Rectal smooth muscle tissue (tissue), 1 donor: ENCODE measurements around the gene UNC13A.

Experiments
- H3K27ac ChIP-seq: one replicate; pipeline ENCODE4 v1.7.0; 2013; ENCODE audit warnings: low read depth, low read length, inconsistent platforms
- H3K27me3 ChIP-seq: one replicate; pipeline ENCODE4 v1.7.0; 2013; ENCODE audit warnings: low read length; ENCODE audit not compliant: control insufficient read depth, insufficient read depth
- H3K36me3 ChIP-seq: one replicate; pipeline ENCODE4 v1.7.0; 2013; ENCODE audit warnings: low read length; ENCODE audit not compliant: control insufficient read depth, insufficient read depth
- H3K4me1 ChIP-seq: one replicate; pipeline ENCODE4 v1.7.0; 2013; ENCODE audit warnings: low read length; ENCODE audit not compliant: control insufficient read depth, insufficient read depth
- H3K4me3 ChIP-seq: one replicate; pipeline ENCODE4 v1.7.0; 2013; ENCODE audit warnings: low read length
- H3K9ac ChIP-seq: one replicate; pipeline ENCODE4 v1.7.0; 2013; ENCODE audit warnings: low read length

Gene UNC13A

DNA sequence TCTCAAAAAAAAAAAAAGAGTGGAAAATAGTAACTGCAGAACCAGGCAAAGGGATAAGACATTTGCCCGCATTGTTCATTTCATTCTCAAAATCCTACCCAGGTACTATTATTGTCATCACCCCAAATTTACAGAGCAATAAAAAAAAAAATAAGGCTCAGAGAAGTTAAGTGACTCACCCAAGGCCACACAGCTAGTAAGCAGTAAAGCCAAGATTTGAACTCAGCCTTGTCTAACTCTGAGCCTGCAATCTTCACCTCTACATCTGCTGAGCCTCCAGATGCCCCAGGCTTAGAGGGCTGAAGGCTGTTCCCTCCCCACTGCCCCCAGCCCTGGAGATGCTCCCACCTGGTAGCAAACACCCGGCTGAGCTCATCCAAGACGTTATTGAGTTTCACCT lies 61.0 kb downstream of the UNC13A start:
- Histone ChIP-seq H3K27me3 (no peaks in the 10 kb centered on the region), H3K36me3 (no peaks in the 10 kb centered on the region), H3K4me3 (no peak overlapping the region), H3K27ac (no peak overlapping the region), H3K9ac (no peak overlapping the region), H3K4me1 (no peaks in the 10 kb centered on the region)

DNA sequence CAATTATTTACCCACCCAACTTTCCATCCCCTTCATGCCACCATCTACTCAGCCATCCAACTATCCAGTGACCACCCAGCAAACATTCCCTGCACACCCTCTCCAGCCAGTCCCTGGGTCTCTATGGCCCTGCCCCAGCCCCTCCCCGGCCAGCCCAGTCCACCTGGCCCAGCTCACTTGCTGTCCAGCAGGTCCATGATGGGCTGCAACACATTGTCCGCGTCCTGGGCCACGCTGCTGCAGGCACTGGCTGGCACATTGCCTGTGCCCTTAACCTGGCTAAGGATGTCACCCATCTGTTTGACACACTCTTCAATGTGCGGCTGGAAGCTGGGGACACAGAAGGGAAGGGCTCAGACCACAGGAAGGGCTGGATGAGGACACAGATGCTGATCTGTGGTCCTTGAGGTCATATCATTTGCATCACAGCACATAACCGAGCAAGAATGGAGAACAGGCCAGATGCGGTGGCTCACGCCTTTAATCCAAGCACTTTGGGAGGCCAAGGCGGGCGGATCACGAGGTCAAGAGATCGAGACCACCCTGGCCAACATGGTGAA lies 61.6 kb downstream of the UNC13A start:
- Histone ChIP-seq H3K9ac (no peak overlapping the region), H3K4me1 (no peaks in the 10 kb centered on the region), H3K4me3 (no peak overlapping the region), H3K36me3 (no peaks in the 10 kb centered on the region), H3K27me3 (no peaks in the 10 kb centered on the region), H3K27ac (no peak overlapping the region)

DNA sequence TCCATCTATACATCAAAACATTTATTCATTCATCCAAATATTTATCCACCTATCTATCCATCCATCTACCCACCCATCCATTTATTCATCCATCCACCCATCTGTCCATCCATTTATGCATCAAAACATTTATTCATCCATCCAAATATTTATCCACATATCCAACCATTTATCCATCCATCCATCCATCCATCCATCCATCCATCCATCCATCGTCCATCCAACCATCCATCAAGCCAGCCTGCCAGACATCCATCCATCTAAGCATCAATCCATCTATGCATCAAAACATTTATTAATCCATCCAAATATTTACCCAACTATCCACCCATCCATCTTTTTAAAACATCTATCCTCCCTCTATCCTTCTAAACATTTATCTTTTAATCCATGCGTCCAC lies 62.2 kb downstream of the UNC13A start:
- Histone ChIP-seq H3K27me3 (no peaks in the 10 kb centered on the region), H3K27ac (no peak overlapping the region), H3K4me3 (no peak overlapping the region), H3K4me1 (no peaks in the 10 kb centered on the region), H3K9ac (no peak overlapping the region), H3K36me3 (no peaks in the 10 kb centered on the region)

DNA sequence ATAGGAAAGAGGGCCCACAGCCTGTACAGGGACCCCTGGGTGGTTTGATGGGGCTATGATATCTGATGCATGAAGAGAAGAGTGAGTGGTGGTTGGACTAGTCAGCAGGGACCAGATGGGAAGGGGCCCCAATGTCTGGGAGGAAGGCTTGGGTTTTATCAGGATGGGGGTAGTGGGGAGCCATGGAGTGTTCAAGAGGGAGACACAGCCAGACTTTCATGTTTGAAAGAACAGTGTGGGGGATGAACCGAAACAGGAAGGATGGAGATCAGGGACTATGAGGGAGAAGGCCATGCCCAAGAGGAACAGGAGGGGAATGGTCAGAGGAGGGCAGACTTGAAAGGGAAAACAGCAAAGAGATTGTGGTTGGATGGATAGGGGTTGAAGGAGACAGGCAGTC lies 63.1 kb downstream of the UNC13A start:
- Histone ChIP-seq H3K9ac (no peak overlapping the region), H3K4me3 (no peak overlapping the region), H3K36me3 (no peaks in the 10 kb centered on the region), H3K27me3 (no peaks in the 10 kb centered on the region), H3K4me1 (no peaks in the 10 kb centered on the region), H3K27ac (no peak overlapping the region)

DNA sequence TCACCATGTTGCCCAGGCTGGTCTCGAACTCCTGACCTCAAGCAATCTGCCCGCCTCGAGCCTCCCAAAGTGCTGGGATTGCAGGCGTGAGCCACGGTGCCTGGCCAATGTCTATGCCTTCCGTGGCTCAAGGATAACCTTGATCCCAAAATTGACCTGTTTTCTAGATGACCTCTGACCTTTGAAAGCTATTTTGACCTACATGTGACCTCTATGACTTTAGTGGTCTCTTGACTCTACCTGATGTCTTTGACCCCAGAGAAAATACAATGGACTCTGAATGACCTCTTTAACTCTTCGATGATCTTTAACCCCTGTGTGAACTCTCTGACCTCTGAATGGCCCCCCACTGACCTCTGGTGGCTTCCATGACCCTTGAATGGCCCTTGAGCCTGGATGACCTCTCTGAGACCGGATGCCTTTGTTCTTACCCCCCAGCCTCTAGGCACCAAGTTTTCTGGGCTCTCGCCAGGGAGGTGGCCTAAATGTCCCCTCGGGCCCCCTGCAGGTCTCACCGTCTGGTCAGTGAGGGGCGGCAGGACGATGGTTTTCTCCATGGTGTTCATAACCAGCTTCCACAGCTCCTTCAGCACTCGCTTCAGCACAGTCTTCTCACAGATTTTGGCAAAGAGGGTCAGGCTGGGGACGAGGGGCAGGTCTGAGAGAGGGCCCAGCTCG lies 63.7 kb downstream of the UNC13A start:
- H3K4me3 ChIP-seq: no peak overlapping the region
- no peak overlapping the region for H3K27ac ChIP-seq
- H3K27me3 ChIP-seq: no peaks in the 10 kb centered on the region
- H3K4me1 ChIP-seq: no peaks in the 10 kb centered on the region
- no peaks in the 10 kb centered on the region for H3K36me3 ChIP-seq
- H3K9ac ChIP-seq: no peak overlapping the region

DNA sequence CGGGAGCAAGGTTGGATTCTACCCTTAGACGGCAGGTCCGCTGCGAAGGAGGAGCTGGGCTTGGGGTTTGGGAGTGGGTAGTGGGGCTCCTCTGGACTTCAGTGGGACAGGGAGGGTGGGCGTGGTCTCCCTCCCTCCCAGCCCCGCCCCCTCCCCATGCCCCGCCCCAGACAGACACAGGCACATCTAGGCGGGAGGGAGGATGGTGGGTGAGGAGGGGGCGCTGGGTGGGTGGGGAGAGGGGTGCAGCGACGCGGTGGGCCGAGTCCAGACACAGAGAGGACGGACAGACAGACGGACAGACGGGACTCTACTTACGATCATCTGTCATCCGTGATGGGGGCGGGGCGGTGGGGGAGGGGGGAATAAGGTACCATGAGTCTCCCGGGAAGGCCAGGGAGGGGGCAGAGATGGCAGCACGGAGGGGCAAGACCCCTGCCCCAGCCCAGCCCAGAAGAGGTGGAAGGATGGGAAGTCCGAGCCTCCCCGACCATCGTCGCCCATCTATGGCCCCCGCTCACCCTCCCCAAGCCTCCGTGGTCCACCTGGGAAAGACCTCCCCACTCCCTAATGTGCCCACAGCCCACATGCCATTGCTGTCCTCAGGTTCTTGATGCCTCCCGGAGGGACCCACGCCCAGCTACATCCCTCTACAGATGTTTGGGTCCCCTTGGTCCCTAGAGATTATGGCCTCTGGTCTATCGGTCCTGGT lies 64.8 kb downstream of the UNC13A start:
- Histone ChIP-seq H3K4me1 (no peaks in the 10 kb centered on the region), H3K27ac (no peak overlapping the region), H3K9ac (no peak overlapping the region), H3K27me3 (no peaks in the 10 kb centered on the region), H3K36me3 (no peaks in the 10 kb centered on the region), H3K4me3 (no peak overlapping the region)

DNA sequence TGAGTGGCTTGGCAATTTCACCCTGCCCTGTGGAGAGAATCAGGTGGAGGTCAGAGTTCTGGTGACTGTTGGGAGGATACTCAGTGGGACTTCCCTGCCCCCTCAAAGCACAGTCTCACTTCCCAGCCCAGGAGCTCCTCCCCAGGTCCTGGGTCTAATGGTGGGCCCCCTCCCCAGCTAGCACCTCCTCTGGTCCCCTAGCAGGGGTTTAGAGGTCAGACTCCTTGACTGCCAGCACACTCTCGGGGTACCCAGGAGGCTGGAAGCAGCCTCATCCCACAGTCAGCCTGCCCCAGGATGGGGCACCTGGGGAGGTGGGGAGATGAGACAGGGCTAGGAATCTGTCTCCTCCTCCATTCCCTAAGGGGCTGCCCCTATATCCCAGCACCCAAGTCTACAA lies 67.5 kb downstream of the UNC13A start:
- H3K4me3 ChIP-seq: no peak overlapping the region
- no peaks in the 10 kb centered on the region for H3K36me3 ChIP-seq
- H3K27me3 ChIP-seq: peaks cover 8% of the 10 kb centered on the region
- no peak overlapping the region for H3K27ac ChIP-seq
- no peak overlapping the region for H3K9ac ChIP-seq
- H3K4me1 ChIP-seq: no peaks in the 10 kb centered on the region

DNA sequence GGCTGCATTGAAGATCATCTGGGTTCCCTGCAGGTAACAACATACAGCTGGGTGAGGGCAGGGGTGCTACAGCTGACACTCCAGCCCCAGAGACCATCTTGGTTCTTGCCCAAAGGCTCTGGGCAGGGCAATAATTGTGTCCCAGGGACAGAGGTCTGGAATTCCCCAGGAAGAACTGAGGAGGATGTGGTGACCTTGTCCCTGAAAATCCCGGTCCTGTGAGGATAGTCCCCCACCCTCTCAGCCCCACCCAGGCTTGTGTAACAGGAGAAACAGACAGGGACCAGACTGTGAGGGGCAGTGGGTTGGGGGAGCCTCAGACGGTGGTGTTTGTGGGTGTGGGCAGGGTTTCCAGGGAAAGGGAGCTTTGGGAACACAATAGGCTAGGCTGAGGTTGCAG lies 69.2 kb downstream of the UNC13A start:
- no peaks in the 10 kb centered on the region for H3K4me1 ChIP-seq
- H3K9ac ChIP-seq: no peak overlapping the region
- H3K27ac ChIP-seq: no peak overlapping the region
- H3K36me3 ChIP-seq: no peaks in the 10 kb centered on the region
- H3K27me3 ChIP-seq: peaks cover 11% of the 10 kb centered on the region
- H3K4me3 ChIP-seq: no peak overlapping the region

DNA sequence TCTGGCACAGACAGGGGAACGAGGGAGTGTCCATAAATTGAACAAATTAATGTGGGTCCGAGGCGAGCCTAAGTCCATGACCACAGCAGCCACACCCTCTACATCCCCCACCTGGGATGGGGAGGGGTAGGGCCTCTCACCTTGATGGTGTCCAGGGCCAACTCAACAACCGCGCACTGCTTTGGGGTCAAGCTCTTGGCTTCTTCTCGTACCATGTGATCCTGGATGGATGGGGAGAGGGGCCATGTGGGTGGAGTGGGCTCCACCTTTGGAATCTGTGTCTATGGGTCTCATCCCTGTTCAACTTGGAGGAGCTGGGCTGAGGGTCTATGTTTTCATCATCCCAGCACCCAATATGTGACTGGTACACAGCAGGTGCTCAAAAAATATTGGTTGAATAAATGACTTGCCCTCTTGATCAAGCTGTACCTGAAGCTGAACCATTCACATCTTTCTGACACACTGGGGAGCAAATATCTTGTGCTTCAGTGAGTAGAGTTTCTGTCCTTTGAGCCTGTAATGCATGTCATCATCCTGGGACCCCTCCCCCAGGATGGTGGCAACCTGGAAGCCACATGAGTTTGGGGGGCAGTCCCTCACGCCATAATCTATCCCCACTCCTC lies 69.8 kb downstream of the UNC13A start:
- Histone ChIP-seq H3K4me3 (no peak overlapping the region), H3K36me3 (no peaks in the 10 kb centered on the region), H3K9ac (no peak overlapping the region), H3K27me3 (peaks cover 11% of the 10 kb centered on the region), H3K4me1 (no peaks in the 10 kb centered on the region), H3K27ac (no peak overlapping the region)

DNA sequence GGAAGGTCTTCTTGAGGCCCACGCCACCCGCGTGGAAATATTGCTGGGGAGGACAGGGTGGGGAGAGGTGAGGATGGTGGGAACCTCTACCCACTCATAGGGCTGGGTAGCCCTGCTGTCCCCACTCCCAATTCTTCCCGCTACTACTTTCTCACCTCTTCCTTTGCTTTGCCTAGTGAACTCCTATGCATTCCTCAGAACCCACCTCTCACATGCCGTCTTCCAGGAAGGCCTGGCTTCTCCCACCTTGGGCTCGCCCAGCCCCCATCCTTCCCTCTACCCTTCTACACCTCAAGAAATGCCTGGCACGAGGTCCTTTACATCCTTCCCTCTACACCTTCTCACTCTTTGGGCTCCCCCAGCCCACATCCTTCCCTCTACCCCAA lies 70.4 kb downstream of the UNC13A start:
- Histone ChIP-seq H3K4me1 (no peaks in the 10 kb centered on the region), H3K36me3 (no peaks in the 10 kb centered on the region), H3K9ac (no peak overlapping the region), H3K27ac (no peak overlapping the region), H3K27me3 (peaks cover 11% of the 10 kb centered on the region), H3K4me3 (no peak overlapping the region)

DNA sequence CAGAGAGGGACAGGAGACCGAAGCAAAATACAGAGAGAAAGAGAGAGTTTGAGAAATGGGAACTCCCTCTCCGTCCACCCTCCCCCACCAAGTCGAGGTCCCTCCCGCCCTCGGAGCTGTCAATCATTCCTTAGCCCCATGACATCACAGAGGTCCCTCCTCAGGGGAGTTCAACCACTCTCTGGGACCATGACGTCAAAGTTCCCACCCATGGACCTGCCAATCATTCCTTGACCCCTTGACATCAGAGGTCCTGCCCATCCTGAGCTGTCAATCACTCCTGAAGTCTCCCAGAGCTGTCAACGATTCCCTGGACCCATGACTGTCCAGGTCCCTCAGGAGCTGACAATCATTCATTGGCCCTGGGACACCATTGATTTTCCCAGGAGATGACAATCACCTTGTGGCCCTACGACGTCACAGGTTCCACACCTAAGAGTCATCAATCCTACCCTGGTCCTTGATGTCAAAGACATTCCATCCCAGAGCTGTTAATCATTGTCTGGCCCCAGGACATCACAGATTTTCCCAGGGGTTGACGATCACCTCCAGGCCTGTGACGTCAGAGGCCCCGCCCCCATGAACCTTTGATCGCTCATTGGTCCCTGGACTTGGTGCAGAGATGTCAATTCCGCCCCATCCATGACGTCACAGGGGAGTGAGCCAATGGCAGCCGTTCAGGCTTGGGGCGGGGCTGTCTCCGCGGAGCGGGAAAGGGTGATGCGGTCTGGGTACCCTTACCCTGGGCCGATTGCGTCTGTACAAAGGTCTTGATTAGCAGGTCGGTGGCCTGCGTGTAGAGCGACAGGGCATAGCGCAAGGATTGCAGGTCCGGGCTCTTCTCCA lies 71.0 kb downstream of the UNC13A start:
- H3K4me1 ChIP-seq: no peaks in the 10 kb centered on the region
- H3K36me3 ChIP-seq: no peaks in the 10 kb centered on the region
- no peak overlapping the region for H3K27ac ChIP-seq
- H3K4me3 ChIP-seq: no peak overlapping the region
- H3K27me3 ChIP-seq: peaks cover 11% of the 10 kb centered on the region
- H3K9ac ChIP-seq: no peak overlapping the region

DNA sequence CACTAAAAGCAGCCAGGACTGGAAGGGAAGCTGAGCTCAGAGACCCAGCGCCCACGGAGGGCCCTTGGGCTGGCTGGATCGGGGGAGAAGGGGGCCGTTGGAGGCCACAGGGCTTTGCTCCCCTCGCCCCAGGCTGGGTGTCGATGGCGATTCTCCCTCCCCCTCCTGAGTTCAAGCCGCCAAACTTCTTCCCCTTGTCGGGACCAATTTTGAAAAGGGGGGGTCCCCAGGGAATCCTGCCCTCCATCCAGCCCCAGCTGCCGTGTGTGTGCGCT lies 71.5 kb downstream of the UNC13A start:
- Histone ChIP-seq H3K27ac (no peak overlapping the region), H3K4me3 (no peak overlapping the region), H3K27me3 (peaks cover 11% of the 10 kb centered on the region), H3K4me1 (no peaks in the 10 kb centered on the region), H3K9ac (no peak overlapping the region), H3K36me3 (no peaks in the 10 kb centered on the region)
